Right renal cortex interstitium (tissue), 3 donors: ENCODE results near the gene DIDO1. TPM values are rescaled to one million over a fixed set of nuclear protein-coding genes. Genes with fewer than 3 reads are reported as not detected.

Source experiments
- DNase-seq, 3 donors: peaks; one replicate each; pipeline ENCODE4 v3.0.0-alpha.2; 2013; ENCODE audit warnings: low read depth in 3 of 3, low spot score in 2 of 3
- polyA plus RNA-seq, 3 donors: library from polyadenylated mRNA; unstranded; fragments of 120-200 nt; gene quantifications; one replicate each; pipeline ENCODE4 v1.2.1, GENCODE V29; 2013; ENCODE audit not compliant: insufficient read length in 3 of 3

Gene DIDO1
- 10 to 100 TPM; 49.0 to 58.6 (median 57.1) TPM for polyA plus RNA-seq

- DNase-seq = peak in 1 of 3 donors; percentile 64
Measured at GRCh38 chr20:62926229-62927127, at the start of gene DIDO1. Gene DIDO1 (minus strand): TSS chr20:62926505.

GRCh38 chr20:62975251-62975760, 49.0 kb upstream of the DIDO1 start:
- no peak for DNase-seq

GRCh38 chr20:62972845-62973745, 46.8 kb upstream of the DIDO1 start:
- DNase-seq = no peak

- DNase-seq = peak; percentile 61 to 69 (median 68)
Measured at GRCh38 chr20:62971950-62972844, 45.9 kb upstream of the DIDO1 start.

- no peak for DNase-seq
Measured at GRCh38 chr20:62971211-62971949, 45.1 kb upstream of the DIDO1 start.

- no peak for DNase-seq
Measured at GRCh38 chr20:62970307-62971210, 44.3 kb upstream of the DIDO1 start.

GRCh38 chr20:62969939-62970306, 43.6 kb upstream of the DIDO1 start:
- no peak for DNase-seq

GRCh38 chr20:62969179-62969760, 43.0 kb upstream of the DIDO1 start:
- DNase-seq = no peak

GRCh38 chr20:62968378-62969178, 42.3 kb upstream of the DIDO1 start:
- no peak for DNase-seq

GRCh38 chr20:62967628-62968351, 41.5 kb upstream of the DIDO1 start:
- DNase-seq = no peak

- DNase-seq = no peak
Measured at GRCh38 chr20:62967149-62967501, 40.8 kb upstream of the DIDO1 start.

- DNase-seq = no peak
Measured at GRCh38 chr20:62966212-62967148, 40.2 kb upstream of the DIDO1 start.

GRCh38 chr20:62965363-62965771, 39.1 kb upstream of the DIDO1 start:
- DNase-seq = no peak

GRCh38 chr20:62964700-62965099, 38.4 kb upstream of the DIDO1 start:
- no peak for DNase-seq

- DNase-seq = no peak
Measured at GRCh38 chr20:62963614-62964397, 37.5 kb upstream of the DIDO1 start.
